Lung microvascular endothelial cell (primary cell): ENCODE results near the gene ZBED1. TPM values are rescaled to one million over a fixed set of nuclear protein-coding genes. Genes with fewer than 3 reads are reported as not detected.
"Not testable (repeated sequence)": the region's sequence is repeated elsewhere in the genome, so short reads cannot be mapped to it uniquely, and the experiment has no call there.

ENCODE experiments used
- DNase-seq, 2 donors: peaks; one replicate each; pipeline versions ENCODE4 v3.0.0 to v3.0.0-alpha.2; 2010; ENCODE audit warnings: low read depth in 2 of 2
- total RNA-seq: library from RNA; depleted of rRNA; stranded (reverse); fragments of >200 nt; gene quantifications from 2 replicates; pipeline ENCODE4 v1.2.1, GENCODE V29; 2014

Gene ZBED1
- total RNA-seq: 26.4 and 46.4 TPM in 2 replicates

- peak; percentile 22 to 48 for DNase-seq
Measured at GRCh38 chrX:2500803-2501558, at the start of gene ZBED1, which contains the start of gene DHRSX. Gene ZBED1, minus strand, starts transcription at chrX:2500976. Its CDS starts 10,257 bp downstream, at chrX:2490719. Gene DHRSX, minus strand, starts transcription at chrX:2500976. Its CDS starts 51 bp downstream, at chrX:2500925.

DNA sequence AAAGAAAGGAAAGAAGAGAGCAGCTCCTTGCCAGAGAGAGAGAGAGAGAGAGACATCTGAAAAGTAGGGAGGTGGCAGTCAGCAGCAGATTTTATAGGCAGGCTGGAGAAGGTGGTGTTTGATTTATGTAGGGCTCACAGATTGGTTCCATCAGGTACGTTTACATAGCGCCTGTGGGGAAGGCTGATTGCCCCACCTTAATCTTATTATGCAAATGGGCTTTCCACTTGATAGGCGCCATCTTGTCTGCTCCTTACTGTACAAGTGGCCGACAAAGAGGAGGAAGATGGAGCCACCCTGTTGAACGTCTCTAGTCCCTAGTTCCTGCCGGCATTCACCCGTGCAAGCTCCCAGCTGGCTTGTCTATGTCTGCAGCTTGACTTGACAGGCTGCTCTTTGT, 49.1 kb upstream of the ZBED1 start:
- DNase-seq: no peak

- peak in 1 of 2 donors; percentile 1 for DNase-seq
Measured at GRCh38 chrX:2548711-2549423, 48.1 kb upstream of the ZBED1 start.

DNA sequence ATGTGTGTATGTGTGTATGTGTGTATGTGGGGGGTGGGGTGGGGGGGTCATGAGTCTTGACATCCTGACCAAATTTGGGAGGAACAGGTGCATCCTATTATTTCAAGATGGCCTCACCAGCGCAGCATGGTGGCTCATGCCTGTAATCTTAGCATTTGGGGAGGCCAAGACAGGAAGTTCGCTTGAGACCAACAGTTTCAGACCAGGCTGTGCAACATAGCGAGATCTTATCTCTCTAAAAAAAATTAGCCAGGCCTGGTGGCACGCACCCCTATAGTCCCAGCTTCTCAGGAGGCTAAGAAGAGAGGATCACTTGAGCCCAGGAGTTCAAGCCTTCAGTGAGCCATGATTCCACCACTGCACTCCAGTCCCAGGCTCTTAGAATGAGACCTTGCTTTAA, 47.0 kb upstream of the ZBED1 start:
- DNase-seq: no peak

DNA sequence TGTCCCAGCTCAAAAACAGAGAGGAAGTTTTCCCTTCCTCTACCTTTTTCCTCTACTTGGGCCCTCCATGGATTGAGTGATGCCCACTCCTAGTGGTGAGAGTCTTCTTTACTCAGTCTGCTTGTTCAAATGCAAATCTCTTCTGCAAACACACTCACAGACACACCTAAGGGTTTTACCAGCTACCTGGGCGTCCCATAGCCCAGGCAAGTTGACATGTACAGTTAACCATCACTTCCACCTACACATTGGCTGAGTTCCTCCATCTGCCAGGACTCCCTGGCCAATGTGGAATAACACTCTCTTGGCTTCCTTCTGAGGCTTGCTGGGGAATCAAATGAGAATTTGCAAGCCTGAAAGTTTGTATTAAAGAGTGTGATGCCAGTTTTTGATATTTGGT, 45.7 kb upstream of the ZBED1 start:
- DNase-seq: no peak

DNA sequence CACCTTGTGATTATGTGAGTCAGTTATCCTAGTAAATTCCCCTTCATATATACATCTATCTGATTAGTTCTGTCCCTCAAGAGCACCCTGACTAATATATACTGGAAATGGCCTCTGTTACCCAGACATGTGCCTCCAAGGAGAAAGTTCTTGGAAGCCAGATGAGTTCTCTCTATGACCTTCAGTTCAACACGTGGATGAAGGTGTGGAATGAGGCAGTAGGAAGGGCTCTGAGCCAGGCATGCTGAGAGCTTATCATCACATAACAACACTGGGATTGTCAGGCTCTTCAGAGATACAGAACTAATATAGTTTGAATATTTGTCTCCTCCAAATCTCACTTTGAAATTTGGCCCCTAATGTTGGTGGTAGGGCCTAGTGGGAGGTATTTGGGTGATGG, 44.4 kb upstream of the ZBED1 start:
- no peak for DNase-seq

DNA sequence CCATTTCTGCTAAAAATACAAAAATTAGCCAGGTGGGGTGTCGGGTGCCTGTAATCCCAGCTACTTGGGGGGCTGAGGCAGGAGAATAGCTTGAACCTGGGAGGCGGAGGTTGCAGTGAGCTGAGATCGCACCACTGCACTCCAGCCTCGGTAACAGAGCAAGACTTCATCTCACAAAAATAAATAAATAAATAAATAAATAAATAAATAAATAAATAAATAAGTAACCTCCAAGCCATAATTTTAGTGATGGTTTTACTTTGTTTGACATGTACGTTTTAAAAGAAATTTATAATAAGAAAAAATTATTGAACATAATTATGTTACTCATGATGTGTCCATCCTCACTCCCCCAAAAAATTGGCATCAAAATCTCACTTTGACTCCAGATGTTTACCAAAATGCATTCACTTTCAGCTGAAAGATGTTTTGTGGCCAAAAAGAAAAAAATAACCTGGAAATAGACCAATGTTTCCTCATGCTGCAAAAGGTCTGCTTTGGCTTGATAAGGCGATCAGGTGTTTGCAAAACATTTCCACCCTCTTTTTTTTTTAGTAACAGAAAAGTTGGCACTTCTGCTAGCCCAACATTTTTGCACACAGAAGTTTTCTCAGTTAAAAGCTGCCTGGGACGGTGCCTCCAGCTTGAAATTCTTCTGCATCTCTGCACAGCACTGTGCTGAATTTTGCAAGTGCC, 42.2 kb upstream of the ZBED1 start:
- DNase-seq: no peak

- DNase-seq: no peak
Measured at GRCh38 chrX:2541603-2542002, 40.8 kb upstream of the ZBED1 start.

- DNase-seq: no peak
Measured at GRCh38 chrX:2540426-2540947, 39.7 kb upstream of the ZBED1 start.

DNA sequence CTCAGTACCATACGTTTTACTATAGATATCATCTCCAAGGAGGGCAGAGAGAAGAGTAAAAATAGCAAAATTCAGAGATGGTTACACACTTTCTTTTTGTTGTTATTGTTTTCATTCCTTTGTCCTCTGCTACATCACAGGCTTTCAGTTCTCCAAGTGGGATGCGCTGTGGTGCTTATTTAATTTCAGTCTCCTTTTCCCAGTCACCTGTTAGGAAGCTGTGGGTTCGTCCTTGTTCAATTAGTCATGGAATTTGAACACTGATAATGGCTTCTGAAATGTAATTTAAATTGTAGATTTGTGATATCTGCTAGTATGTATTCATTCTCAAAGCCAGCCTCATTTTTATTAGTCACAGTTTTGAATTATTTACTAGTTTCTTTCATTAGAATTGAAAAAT, 38.8 kb upstream of the ZBED1 start:
- DNase-seq: no peak

DNA sequence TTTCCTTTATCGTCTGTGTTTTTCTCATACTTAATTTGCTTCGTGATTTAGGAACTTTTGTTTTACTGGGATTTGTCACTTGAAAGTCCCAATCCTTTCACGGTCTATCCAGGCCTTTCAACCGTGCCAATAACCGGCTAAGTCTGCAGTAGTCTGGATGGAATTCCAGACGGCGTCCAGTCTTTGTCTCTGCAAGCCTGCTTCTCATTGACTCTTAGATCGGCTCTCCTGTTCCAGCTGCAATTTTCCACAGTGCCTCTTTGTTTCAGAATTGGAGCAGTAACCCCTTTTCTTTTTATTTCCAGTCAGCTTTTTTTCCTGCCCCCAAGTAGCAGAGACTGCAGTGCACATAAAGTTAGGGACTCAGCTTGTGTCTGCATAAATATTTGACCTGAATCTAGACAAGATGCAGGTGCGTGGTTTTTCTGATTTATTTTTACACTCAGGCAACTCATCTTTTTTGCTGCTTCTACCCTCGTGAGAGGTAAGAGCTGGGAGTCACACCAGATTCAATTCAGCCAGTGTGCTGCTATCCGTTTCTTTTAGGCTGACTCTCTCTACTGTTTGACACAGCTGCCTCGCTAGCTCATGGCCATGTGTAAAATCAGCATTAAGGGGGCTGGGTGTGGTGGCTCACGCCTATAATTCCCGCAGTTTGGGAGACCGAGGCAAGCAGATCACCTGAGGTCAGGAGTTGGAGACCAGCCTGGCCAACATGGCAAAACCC, 37.4 kb upstream of the ZBED1 start:
- DNase-seq: no peak

DNA sequence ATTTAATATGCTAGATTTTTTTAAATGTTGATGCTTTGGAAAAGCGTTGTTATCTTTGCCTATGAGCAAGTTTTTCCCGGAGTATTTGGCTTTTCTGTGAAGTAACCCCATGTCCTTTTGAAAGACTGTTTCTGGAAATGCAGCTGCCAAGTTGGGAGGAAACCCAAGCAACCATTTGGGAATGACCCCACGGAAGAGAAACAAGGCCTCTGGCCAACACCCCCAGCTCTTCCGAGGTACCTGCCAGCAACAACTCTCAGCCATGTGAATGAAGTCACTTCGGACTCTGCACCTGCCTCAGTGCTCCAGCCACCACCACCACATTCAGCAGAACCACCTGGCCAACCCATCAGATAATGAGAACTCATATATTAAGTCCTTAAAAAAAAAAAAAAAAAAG, 36.2 kb upstream of the ZBED1 start:
- no peak for DNase-seq

GRCh38 chrX:2536141-2536540, 35.4 kb upstream of the ZBED1 start:
- DNase-seq: no peak

DNA sequence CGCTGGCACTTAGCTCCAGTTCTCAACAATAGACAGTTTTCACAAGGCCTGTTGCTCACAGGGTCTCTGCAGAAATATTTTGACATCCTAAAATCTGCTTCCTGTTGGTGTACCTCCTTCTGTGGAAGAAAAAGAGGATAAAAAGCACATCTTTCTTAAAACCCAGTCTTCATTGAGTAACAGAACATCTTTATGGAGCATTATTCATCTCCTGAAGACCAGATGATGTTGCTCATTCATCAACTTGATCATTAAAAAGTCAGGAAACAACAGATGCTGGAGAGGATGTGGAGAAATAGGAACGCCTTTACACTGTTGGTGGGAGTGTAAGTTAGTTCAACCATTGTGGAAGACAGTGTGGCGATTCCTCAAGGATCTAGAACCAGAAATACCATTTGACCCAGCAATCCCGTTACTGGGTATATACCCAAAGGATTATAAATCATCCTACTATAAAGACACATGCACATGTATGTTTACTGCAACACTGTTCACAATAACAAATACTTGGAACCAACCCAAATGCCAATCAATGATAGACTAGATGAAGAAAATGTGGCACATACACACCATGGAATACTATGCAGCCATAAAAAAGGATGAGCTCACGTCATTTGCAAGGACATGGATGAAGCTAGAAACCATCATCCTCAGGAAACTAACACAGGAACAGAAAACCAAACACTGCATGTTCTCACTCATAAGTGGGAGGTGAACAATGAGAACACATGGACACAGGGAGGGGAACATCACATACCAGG, 33.7 kb upstream of the ZBED1 start:
- DNase-seq: not testable (repeated sequence)

DNA sequence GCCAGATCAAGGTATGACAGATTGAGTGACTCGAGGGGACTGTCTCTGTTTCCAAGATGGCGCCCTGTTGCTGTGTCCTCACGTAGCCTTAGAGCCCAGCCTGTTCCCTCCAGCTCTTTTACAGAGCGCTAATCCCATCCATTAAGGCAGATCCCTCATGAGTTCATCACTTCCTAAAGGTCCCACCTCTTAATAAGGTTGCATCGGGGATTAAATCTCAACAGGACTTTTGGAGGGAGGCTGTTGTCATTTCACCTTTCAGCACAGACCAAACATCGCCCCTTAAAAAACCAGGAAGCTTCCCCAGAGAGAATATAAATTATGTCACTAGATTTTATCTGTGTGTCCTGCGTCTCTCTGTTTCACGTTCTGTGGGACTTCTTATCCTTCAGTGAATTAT, 32.6 kb upstream of the ZBED1 start:
- no peak for DNase-seq

- no peak for DNase-seq
Measured at GRCh38 chrX:2526390-2526789, 25.6 kb upstream of the ZBED1 start.

GRCh38 chrX:2523911-2524310, 23.1 kb upstream of the ZBED1 start:
- DNase-seq: no peak

DNA sequence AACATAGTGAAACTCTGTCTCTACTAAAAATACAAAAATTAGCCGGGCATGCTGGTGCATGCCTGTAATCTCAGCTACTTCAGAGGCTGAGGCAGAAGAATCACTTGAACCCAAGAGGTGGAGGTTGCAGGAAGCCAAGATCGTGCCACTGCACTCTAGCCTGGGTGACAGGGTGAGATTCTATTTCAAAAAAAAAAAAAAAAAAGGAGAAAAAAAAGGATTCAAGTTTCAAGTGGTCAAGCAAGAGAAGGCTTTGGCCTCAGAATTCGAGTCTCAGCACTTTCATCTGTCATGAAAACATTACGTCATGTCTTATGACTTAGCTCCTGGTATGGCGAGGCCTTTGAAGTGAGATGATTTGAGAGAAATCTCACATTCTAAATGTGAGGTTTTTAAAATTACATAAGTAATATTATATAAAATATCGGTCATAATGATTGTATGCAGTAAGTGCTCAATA, 21.2 kb upstream of the ZBED1 start:
- DNase-seq: no peak

GRCh38 chrX:2521092-2521926, 20.5 kb upstream of the ZBED1 start:
- DNase-seq: no peak

GRCh38 chrX:2520539-2520938, 19.8 kb upstream of the ZBED1 start:
- DNase-seq: no peak
